C4-2B (cell line): ENCODE results near the gene FAM169A.
"Not testable (repeated sequence)": the region's sequence is repeated elsewhere in the genome, so short reads cannot be mapped to it uniquely, and the experiment has no call there.

Experiments
- CTCF ChIP-seq: fragments of 450-650 bp; conservative IDR thresholded peaks from 2 replicates; pipeline ENCODE4 v1.5.1; 2017; ENCODE audit warnings: mild to moderate bottlenecking
- ZFX ChIP-seq: fragments of 450-650 bp; IDR thresholded peaks from 2 replicates; pipeline ENCODE4 v1.6.1; 2017

DNA sequence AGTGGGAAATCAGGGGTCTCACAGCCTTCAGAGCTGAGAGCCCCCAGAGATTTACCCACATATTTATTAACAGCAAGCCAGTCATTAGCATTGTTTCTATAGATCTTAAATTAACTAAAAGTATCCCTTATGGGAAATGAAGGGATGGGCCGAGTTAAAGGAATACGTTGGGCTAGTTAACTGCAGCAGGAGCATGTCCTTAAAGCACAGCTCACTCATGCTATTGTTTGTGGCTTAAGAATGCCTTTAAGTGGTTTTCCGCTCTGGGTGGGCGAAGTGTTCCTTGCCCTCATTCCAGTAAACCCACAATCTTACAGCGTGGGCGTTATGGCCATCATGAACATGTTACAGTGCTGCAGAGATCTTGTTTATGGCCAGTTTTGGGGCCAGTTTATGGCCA, 42.0 kb upstream of the FAM169A start:
- TF ChIP-seq CTCF, ZFX: not testable (repeated sequence)
